Fibroblast of villous mesenchyme (primary cell): ENCODE measurements around the gene SCN5A. TPM values are rescaled to one million over a fixed set of nuclear protein-coding genes. Genes with fewer than 3 reads are reported as not detected.

Source experiments
- DNase-seq: peaks from one replicate; pipeline ENCODE4 v3.0.0-alpha.2; 2010; ENCODE audit warnings: low read depth
- H3K4me3 ChIP-seq: 2 replicates; pipeline ENCODE4 v1.5.1; 2011; ENCODE audit warnings: low read depth, mild to moderate bottlenecking, low read length
- CTCF ChIP-seq: IDR thresholded peaks from 2 replicates; pipeline ENCODE4 v1.5.1; 2012; ENCODE audit warnings: low read depth, mild to moderate bottlenecking, low read length; ENCODE audit not compliant: insufficient read depth
- total RNA-seq: library from RNA; depleted of rRNA; stranded (reverse); fragments of >200 nt; gene quantifications from 2 replicates; pipeline ENCODE4 v1.2.3, GENCODE V29; 2012

The SCN5A gene
- total RNA-seq, 1 donor: 0.43 TPM

DNA sequence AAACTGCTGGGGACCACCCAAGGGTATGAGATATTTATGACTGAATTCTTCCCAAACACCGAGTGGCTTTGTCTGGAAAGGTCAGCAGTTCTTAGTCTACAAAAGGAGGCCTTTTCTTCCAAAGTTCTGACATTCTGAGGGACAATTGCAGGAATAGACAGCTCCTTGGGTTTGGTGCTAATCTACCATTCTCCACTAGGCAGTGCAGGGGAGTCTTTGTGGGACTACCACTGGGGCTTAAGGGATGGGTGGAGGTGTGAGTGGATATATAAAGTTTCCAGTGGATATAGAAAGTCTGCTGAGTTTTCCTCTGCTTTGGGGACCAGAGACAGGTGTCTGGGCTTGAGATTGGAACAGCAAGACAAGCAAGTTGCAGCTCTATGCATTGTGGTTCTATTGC lies 90.6 kb downstream of the SCN5A start:
- TF ChIP-seq CTCF: no peak
- DNase-seq: no peak
- no peak overlapping the region for H3K4me3 ChIP-seq

DNA sequence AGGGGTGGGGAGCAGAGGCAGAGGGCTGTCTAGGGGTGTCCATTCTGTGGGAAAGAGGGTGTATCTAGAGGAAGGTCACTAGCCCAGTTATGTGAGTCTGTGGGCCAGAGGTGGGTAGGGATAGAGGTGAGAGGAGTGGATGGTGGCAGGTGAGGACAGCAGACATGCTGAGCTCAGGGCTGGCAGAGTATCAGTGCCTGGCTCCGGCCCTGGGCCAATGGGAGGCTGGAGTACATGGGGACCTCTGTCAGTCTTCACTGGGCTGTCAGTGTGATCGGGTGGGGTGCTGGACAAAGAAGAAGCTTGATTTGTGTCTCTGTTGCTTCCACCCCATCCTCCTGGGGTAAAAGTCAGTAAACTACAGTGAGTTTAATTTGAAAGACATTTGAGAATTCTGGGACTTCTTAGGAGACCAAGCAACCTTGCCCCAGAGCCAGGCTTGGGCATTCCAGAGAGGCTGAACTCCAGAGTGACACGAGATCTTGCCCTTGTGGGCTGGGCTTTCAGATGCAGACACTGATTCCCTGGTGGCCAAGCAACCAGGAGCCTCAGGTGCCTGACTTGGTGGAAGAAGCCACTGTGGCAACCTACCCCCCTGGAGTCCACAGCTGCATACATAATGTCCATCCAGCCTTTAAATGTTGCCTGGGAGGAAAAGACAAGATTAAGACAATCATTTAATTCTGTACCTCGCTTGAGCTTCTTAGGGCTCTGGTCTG lies 92.7 kb downstream of the SCN5A start:
- no peak for DNase-seq
- H3K4me3 ChIP-seq: no peak overlapping the region
- no peak for TF ChIP-seq CTCF

- DNase-seq: no peak
- no peak for TF ChIP-seq CTCF
- H3K4me3 ChIP-seq: no peak overlapping the region
Observed at GRCh38 chr3:38555926-38556325, 93.6 kb downstream of the SCN5A start.

DNA sequence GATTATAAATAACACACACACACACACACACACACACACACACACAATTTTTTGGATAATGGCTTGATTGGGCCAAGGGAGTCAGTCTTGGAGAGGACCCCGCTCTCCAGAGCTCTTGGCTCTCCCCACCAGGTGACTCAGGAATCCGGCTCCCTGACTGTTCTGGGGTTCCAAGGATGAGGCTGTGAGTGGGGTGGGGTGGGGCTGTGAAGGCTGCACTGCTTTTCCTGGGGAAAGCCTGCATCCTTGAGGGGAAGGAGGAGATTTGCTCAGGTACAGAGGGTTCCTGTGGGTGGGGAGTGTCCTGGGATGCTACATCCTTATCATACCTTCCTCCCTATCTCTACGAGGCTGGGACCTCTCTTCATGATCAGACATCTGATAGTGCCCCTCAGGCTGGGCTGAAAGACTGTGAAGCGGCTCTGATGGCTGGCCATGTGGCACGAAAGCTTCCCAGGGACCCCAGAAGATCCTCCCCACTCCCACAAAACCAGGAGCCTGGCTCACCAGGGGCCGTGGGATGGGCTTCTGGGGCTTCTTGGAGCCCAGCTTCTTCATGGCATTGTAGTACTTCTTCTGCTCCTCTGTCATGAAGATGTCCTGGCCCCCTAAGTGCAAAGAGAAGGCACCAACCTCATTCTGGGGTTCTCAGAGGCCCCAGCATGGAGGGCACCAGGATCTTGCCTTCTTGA lies 94.2 kb downstream of the SCN5A start:
- TF ChIP-seq CTCF: no peak
- no peak overlapping the region for H3K4me3 ChIP-seq
- DNase-seq: no peak

DNA sequence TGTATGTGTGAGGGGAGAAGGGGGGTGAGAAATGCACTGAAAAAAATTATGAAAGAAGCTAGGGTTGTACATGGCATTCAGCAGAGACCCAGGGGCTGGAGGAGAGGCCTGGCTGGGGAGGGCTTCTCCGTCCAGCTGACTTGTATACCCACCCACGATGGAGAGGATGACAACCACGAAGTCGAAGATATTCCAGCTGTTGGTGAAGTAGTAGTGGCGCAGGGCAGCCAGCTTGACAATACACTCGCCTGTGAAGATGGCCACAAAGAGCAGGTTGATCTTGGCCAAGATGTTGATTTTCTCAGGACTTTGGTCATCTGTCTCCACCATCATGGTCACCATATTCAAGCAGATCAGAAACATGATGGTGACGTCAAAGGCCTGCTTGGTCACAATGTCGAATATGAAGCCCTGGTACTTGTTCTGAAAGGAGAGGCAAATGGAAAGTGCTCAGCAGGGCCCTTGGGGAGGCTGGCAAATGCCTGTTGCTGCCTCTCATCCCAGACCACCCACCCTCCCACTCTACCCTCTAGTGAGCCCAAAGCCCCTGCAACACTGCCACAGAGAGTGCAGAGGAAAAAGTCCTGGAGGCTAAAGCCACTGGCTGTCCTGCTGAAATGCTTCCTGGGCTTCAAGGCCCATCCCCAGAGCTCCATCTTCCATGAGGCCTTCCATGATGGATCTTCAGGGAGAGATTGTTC lies 95.2 kb downstream of the SCN5A start:
- no peak overlapping the region for H3K4me3 ChIP-seq
- DNase-seq: no peak
- no peak for TF ChIP-seq CTCF

DNA sequence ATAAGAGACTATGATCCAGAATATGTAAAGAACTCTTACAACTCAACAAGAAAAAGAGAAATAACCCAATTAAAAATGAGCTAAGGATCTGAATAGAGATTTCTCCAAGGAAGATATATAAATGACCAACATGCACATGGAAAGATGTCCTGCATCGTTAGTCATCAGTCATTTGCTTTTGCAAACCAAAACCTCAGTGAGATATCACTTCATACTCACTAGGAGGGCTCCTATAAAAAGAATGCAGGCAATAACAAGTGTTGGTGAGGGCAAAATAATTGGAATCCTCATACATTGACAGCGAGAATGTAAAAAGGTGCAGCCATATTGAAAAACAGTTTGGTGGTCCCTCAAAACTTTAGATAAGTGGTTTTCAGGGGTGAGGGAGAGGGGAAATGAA lies 96.4 kb downstream of the SCN5A start:
- no peak overlapping the region for H3K4me3 ChIP-seq
- no peak for DNase-seq

More for the DNA sequence above, 96.4 kb downstream of the SCN5A start:
- TF ChIP-seq CTCF: no peak
